Measurements from ENCODE around the gene GLA. TPM values are rescaled to one million over a fixed set of nuclear protein-coding genes. Genes with fewer than 3 reads are reported as not detected.

Gene GLA
- total and polyA plus RNA-seq, 4 donors = 9.5 to 16.3 (median 13.2) TPM

GRCh38 chrX:101430457-101431078, 22.8 kb upstream of the GLA start:
- Histone ChIP-seq H3K27me3 (ENCODE audit: control insufficient read depth in 4 of 4, insufficient read depth in 4 of 4, low read length in 3 of 4) (no peaks in the 10 kb centered on the region), H3K4me1 (ENCODE audit: control insufficient read depth in 4 of 4, insufficient read depth in 4 of 4, low read length in 3 of 4) (no peaks in the 10 kb centered on the region), H3K9ac (ENCODE audit: low read depth in 1 of 2, low read length in 2 of 2) (no peak overlapping the region), H3K4me3 (ENCODE audit: low read depth in 1 of 3, low read length in 3 of 3) (no peak overlapping the region), H3K9me3 (ENCODE audit: control insufficient read depth in 4 of 4, low read length in 3 of 4) (peaks cover 0 to 3% (median 0%) of the 10 kb centered on the region in 4 donors), H3K36me3 (ENCODE audit: control insufficient read depth in 4 of 4, insufficient read depth in 3 of 4, low read depth in 1 of 4, low read length in 3 of 4) (peaks cover 0 to 21% (median 6%) of the 10 kb centered on the region in 4 donors), H3K27ac (ENCODE audit: low read depth in 1 of 2, low read length in 2 of 2) (no peak overlapping the region)
- WGBS = 93% methylated on average over 2 of the region's 2 CpGs
- DNase-seq (ENCODE audit: low spot score) = no peak
- TF ChIP-seq EGR1 (IDR thresholded peaks at IDR 0.05; ENCODE audit: low read depth in 2 of 2) (no peak), CTCF (IDR thresholded peaks at IDR 0.05; ENCODE audit: low read depth, low read length, missing input control) (no peak), REST (IDR thresholded peaks at IDR 0.05) (no peak), ATF3 (IDR thresholded peaks at IDR 0.05) (no peak), TAF1 (conservative IDR thresholded peaks at IDR 0.05) (no peak)

GRCh38 chrX:101429934-101430333, 22.2 kb upstream of the GLA start:
- H3K9ac ChIP-seq (ENCODE audit: low read depth in 1 of 2, low read length in 2 of 2) = no peak overlapping the region
- no peak for TF ChIP-seq FOXA2 (IDR thresholded peaks at IDR 0.05)
- DNase-seq (ENCODE audit: low spot score) = no peak
- 88% methylated on average over 1 of the region's 1 CpG for WGBS
- no peak overlapping the region for H3K4me3 ChIP-seq (ENCODE audit: low read depth in 1 of 3, low read length in 3 of 3)
- no peaks in the 10 kb centered on the region for H3K27me3 ChIP-seq (ENCODE audit: control insufficient read depth in 4 of 4, insufficient read depth in 4 of 4, low read length in 3 of 4)
- H3K36me3 ChIP-seq (ENCODE audit: control insufficient read depth in 4 of 4, insufficient read depth in 3 of 4, low read depth in 1 of 4, low read length in 3 of 4) = peaks cover 0 to 21% (median 6%) of the 10 kb centered on the region in 4 donors
- H3K9me3 ChIP-seq (ENCODE audit: control insufficient read depth in 4 of 4, low read length in 3 of 4) = peaks cover 0 to 3% (median 0%) of the 10 kb centered on the region in 4 donors
- no peaks in the 10 kb centered on the region for H3K4me1 ChIP-seq (ENCODE audit: control insufficient read depth in 4 of 4, insufficient read depth in 4 of 4, low read length in 3 of 4)
- H3K27ac ChIP-seq (ENCODE audit: low read depth in 1 of 2, low read length in 2 of 2) = no peak overlapping the region

GRCh38 chrX:101427954-101428353, 20.2 kb upstream of the GLA start:
- H3K27me3 ChIP-seq (ENCODE audit: control insufficient read depth in 4 of 4, insufficient read depth in 4 of 4, low read length in 3 of 4) = no peaks in the 10 kb centered on the region
- no peak overlapping the region for H3K9ac ChIP-seq (ENCODE audit: low read depth in 1 of 2, low read length in 2 of 2)
- WGBS = 95% methylated on average over 2 of the region's 2 CpGs
- peaks cover 0 to 25% (median 8%) of the 10 kb centered on the region in 4 donors for H3K36me3 ChIP-seq (ENCODE audit: control insufficient read depth in 4 of 4, insufficient read depth in 3 of 4, low read depth in 1 of 4, low read length in 3 of 4)
- H3K4me3 ChIP-seq (ENCODE audit: low read depth in 1 of 3, low read length in 3 of 3) = no peak overlapping the region
- no peak overlapping the region for H3K27ac ChIP-seq (ENCODE audit: low read depth in 1 of 2, low read length in 2 of 2)
- H3K4me1 ChIP-seq (ENCODE audit: control insufficient read depth in 4 of 4, insufficient read depth in 4 of 4, low read length in 3 of 4) = no peaks in the 10 kb centered on the region
- DNase-seq (ENCODE audit: low spot score) = no peak
- peaks cover 0 to 3% (median 0%) of the 10 kb centered on the region in 4 donors for H3K9me3 ChIP-seq (ENCODE audit: control insufficient read depth in 4 of 4, low read length in 3 of 4)
- TF ChIP-seq FOXA2 (IDR thresholded peaks at IDR 0.05) (no peak), RXRA (IDR thresholded peaks at IDR 0.05) (no peak), ZBTB33 (IDR thresholded peaks at IDR 0.05) (no peak), YY1 (IDR thresholded peaks at IDR 0.05) (no peak), TAF1 (conservative IDR thresholded peaks at IDR 0.05) (no peak), SP1 (IDR thresholded peaks at IDR 0.05) (no peak), NR2F2 (IDR thresholded peaks at IDR 0.05) (no peak), HNF4G (IDR thresholded peaks at IDR 0.05) (no peak), REST (IDR thresholded peaks at IDR 0.05) (no peak), CTCF (IDR thresholded peaks at IDR 0.05; ENCODE audit: low read depth, low read length, missing input control) (no peak)

All from liver (tissue), 9 donors.